ENCODE measurements around the gene TTLL11.

DNA sequence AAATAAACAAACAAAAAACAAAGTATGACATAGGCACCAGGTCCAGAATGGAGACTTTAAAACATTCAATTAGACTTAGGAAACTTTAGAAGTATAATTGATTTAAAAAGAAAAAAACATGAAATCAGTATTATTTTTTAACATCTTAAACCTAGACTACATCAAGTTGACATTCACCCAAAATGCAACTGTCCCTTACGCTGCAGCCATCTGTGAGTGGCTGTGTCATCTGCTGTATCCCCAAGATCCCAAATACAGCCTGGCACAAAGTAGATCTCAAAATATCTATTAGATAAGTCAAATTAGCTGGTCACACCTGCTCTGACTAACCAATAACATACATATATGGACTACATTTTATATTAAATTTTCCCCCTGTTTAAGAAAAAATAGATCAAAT is 7.8 kb downstream of the TTLL11 start:
- TF ChIP-seq POLR2A (IDR thresholded peaks at IDR 0.05) (no peak), POLR2AphosphoS5 (IDR thresholded peaks at IDR 0.05) (no peak)
- TF ChIP-seq, protein P1, sequence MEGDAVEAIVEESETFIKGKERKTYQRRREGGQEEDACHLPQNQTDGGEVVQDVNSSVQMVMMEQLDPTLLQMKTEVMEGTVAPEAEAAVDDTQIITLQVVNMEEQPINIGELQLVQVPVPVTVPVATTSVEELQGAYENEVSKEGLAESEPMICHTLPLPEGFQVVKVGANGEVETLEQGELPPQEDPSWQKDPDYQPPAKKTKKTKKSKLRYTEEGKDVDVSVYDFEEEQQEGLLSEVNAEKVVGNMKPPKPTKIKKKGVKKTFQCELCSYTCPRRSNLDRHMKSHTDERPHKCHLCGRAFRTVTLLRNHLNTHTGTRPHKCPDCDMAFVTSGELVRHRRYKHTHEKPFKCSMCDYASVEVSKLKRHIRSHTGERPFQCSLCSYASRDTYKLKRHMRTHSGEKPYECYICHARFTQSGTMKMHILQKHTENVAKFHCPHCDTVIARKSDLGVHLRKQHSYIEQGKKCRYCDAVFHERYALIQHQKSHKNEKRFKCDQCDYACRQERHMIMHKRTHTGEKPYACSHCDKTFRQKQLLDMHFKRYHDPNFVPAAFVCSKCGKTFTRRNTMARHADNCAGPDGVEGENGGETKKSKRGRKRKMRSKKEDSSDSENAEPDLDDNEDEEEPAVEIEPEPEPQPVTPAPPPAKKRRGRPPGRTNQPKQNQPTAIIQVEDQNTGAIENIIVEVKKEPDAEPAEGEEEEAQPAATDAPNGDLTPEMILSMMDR (IDR thresholded peaks at IDR 0.05), result no peak

All from transverse colon (tissue), 4 donors.